Activated T-cell treated with anti-CD3 and anti-CD28 coated beads, Interleukin-2, amount 50 U/mL, for 72 hours (primary cell): Measurements from ENCODE around the gene SETBP1. TPM values are rescaled to one million over a fixed set of nuclear protein-coding genes. Genes with fewer than 3 reads are reported as not detected.

Source experiments
- ATAC-seq, 2 donors: fragments of 150-1000 bp; cut with Tn5 transposase; replicated peaks in 1 of 2; 2 replicates each; pipeline ENCODE4 v1.10.0; 2021; ENCODE audit warnings: moderate library complexity in 2 of 2, mild to moderate bottlenecking in 1 of 2
- DNase-seq, 2 donors: peaks; one replicate each; pipeline ENCODE4 v3.0.0; 2021 to 2022; ENCODE audit warnings: mixed read lengths in 1 of 2
- H3K27ac Mint-ChIP-seq: one replicate; pipeline ENCODE4 v1.8.0; 2022; ENCODE audit warnings: mild to moderate bottlenecking, moderate library complexity, mixed read lengths
- H3K27me3 Mint-ChIP-seq: one replicate; pipeline ENCODE4 v1.8.0; 2022; ENCODE audit warnings: low read depth, mixed read lengths
- H3K36me3 Mint-ChIP-seq, 2 donors: one replicate each; pipeline ENCODE4 v1.8.0; 2022; ENCODE audit warnings: mixed read lengths in 2 of 2, mild to moderate bottlenecking in 1 of 2; ENCODE audit not compliant: insufficient read depth in 2 of 2
- H3K4me1 Mint-ChIP-seq: one replicate; pipeline ENCODE4 v1.8.0; 2022; ENCODE audit warnings: low read depth, mixed read lengths
- H3K4me3 Mint-ChIP-seq, 2 donors: one replicate each; pipeline ENCODE4 v1.8.0; 2022; ENCODE audit warnings: mild to moderate bottlenecking in 2 of 2, mixed read lengths in 2 of 2, moderate library complexity in 2 of 2
- H3K9me3 Mint-ChIP-seq, 2 donors: one replicate each; pipeline ENCODE4 v1.8.0; 2022; ENCODE audit warnings: mixed read lengths in 2 of 2
- total RNA-seq, 2 donors: library from RNA; stranded (reverse); gene quantifications; one replicate each; pipeline ENCODE4 v1.2.3, GENCODE V29; 2022

The SETBP1 gene
- total RNA-seq, 2 donors from 2014 or later, result 3.8 to 13.8 TPM

GRCh38 chr18:44887227-44887631 is 206.5 kb downstream of the SETBP1 start:
- ATAC-seq, result peak; percentile 98
- H3K4me3 Mint-ChIP-seq, result peak overlapping the region; percentile 59 to 61
- H3K27ac Mint-ChIP-seq, result peak overlapping the region; percentile 85

GRCh38 chr18:44889111-44889510 is 208.4 kb downstream of the SETBP1 start:
- Mint-ChIP-seq H3K9me3 (peaks cover 6 to 9% of the 10 kb centered on the region in 2 donors), H3K4me3 (no peak overlapping the region), H3K4me1 (peaks cover 54% of the 10 kb centered on the region), H3K27ac (peak overlapping the region; percentile 62), H3K27me3 (no peaks in the 10 kb centered on the region), H3K36me3 (peaks cover 11 to 19% of the 10 kb centered on the region in 2 donors)
- no peak for ATAC-seq
- DNase-seq, result no peak

More at GRCh38 chr18:44887227-44887631, 206.5 kb downstream of the SETBP1 start:
- Mint-ChIP-seq H3K4me1 (peaks cover 36% of the 10 kb centered on the region), H3K9me3 (peaks cover 6 to 9% of the 10 kb centered on the region in 2 donors), H3K27me3 (no peaks in the 10 kb centered on the region), H3K36me3 (peaks cover 9 to 15% of the 10 kb centered on the region in 2 donors)
- DNase-seq, result peak; percentile 58 to 63

- Mint-ChIP-seq H3K4me3 (peak overlapping the region; percentile 33 to 86), H3K27me3 (peaks cover 7% of the 10 kb centered on the region), H3K9me3 (peaks cover 8 to 9% of the 10 kb centered on the region in 2 donors), H3K4me1 (peaks cover 59% of the 10 kb centered on the region), H3K27ac (peak overlapping the region; percentile 99), H3K36me3 (peaks cover 11 to 20% of the 10 kb centered on the region in 2 donors)
- ATAC-seq (peak; percentile 84 to 86), DNase-seq (no peak)
These were observed 212.5 kb downstream of the SETBP1 start for GRCh38 chr18:44893045-44893706.

GRCh38 chr18:44893966-44894365 is 213.3 kb downstream of the SETBP1 start:
- Mint-ChIP-seq H3K36me3 (peaks cover 11 to 19% of the 10 kb centered on the region in 2 donors), H3K27me3 (peaks cover 7% of the 10 kb centered on the region), H3K4me1 (peaks cover 54% of the 10 kb centered on the region), H3K27ac (peak overlapping the region; percentile 99), H3K9me3 (peaks cover 8 to 9% of the 10 kb centered on the region in 2 donors), H3K4me3 (peak overlapping the region; percentile 24 to 86)
- no peak for ATAC-seq
- DNase-seq, result no peak

GRCh38 chr18:44895176-44895798 is 214.6 kb downstream of the SETBP1 start:
- Mint-ChIP-seq H3K4me1 (peaks cover 49% of the 10 kb centered on the region), H3K36me3 (peaks cover 9 to 17% of the 10 kb centered on the region in 2 donors), H3K27me3 (peaks cover 7% of the 10 kb centered on the region), H3K4me3 (no peak overlapping the region), H3K27ac (no peak overlapping the region), H3K9me3 (peaks cover 8 to 9% of the 10 kb centered on the region in 2 donors)
- peak; percentile 27 to 32 for DNase-seq
- peak; percentile 39 to 48 for ATAC-seq

- Mint-ChIP-seq H3K27ac (no peak overlapping the region), H3K9me3 (peaks cover under 1 to 2% of the 10 kb centered on the region in 2 donors), H3K4me1 (peaks cover 47% of the 10 kb centered on the region), H3K27me3 (peaks cover 14% of the 10 kb centered on the region), H3K36me3 (peaks cover 2 to 7% of the 10 kb centered on the region in 2 donors), H3K4me3 (no peak overlapping the region)
- DNase-seq (no peak), ATAC-seq (no peak)
These were observed 216.2 kb downstream of the SETBP1 start for GRCh38 chr18:44896846-44897245.

- peak overlapping the region; percentile 13 for H3K27ac Mint-ChIP-seq
- DNase-seq, result no peak
- peaks cover 14% of the 10 kb centered on the region for H3K27me3 Mint-ChIP-seq
- no peak overlapping the region for H3K4me3 Mint-ChIP-seq
- H3K36me3 Mint-ChIP-seq, result peaks cover 2 to 5% of the 10 kb centered on the region in 2 donors
- no peak for ATAC-seq
- peaks cover 42% of the 10 kb centered on the region for H3K4me1 Mint-ChIP-seq
- peaks cover 0 to 2% of the 10 kb centered on the region in 2 donors for H3K9me3 Mint-ChIP-seq
These were observed 216.7 kb downstream of the SETBP1 start for GRCh38 chr18:44897411-44897810.

- no peak for ATAC-seq
- peaks cover 0 to 2% of the 10 kb centered on the region in 2 donors for H3K36me3 Mint-ChIP-seq
- no peak overlapping the region for H3K4me3 Mint-ChIP-seq
- H3K9me3 Mint-ChIP-seq, result peaks cover 0 to 2% of the 10 kb centered on the region in 2 donors
- peak overlapping the region; percentile 13 for H3K27ac Mint-ChIP-seq
- peaks cover 38% of the 10 kb centered on the region for H3K4me1 Mint-ChIP-seq
- no peak for DNase-seq
- H3K27me3 Mint-ChIP-seq, result peaks cover 14% of the 10 kb centered on the region
These were observed 217.1 kb downstream of the SETBP1 start for GRCh38 chr18:44897816-44898215.

GRCh38 chr18:44898498-44898897 is 217.8 kb downstream of the SETBP1 start:
- H3K4me3 Mint-ChIP-seq, result no peak overlapping the region
- H3K27ac Mint-ChIP-seq, result no peak overlapping the region
- DNase-seq, result no peak
- no peak for ATAC-seq
- peaks cover 0 to 2% of the 10 kb centered on the region in 2 donors for H3K9me3 Mint-ChIP-seq
- H3K4me1 Mint-ChIP-seq, result peaks cover 36% of the 10 kb centered on the region
- H3K36me3 Mint-ChIP-seq, result peaks cover 0 to 2% of the 10 kb centered on the region in 2 donors
- peaks cover 20% of the 10 kb centered on the region for H3K27me3 Mint-ChIP-seq

GRCh38 chr18:44899832-44900231 is 219.1 kb downstream of the SETBP1 start:
- Mint-ChIP-seq H3K4me3 (no peak overlapping the region), H3K9me3 (peaks cover 0 to 4% of the 10 kb centered on the region in 2 donors), H3K36me3 (peaks cover 0 to 2% of the 10 kb centered on the region in 2 donors), H3K27me3 (peaks cover 24% of the 10 kb centered on the region), H3K27ac (no peak overlapping the region), H3K4me1 (peaks cover 26% of the 10 kb centered on the region)
- ATAC-seq, result no peak
- no peak for DNase-seq

- no peak overlapping the region for H3K4me3 Mint-ChIP-seq
- DNase-seq (no peak), ATAC-seq (no peak)
- peaks cover 0 to 2% of the 10 kb centered on the region in 2 donors for H3K36me3 Mint-ChIP-seq
- H3K27me3 Mint-ChIP-seq, result peaks cover 29% of the 10 kb centered on the region
- H3K4me1 Mint-ChIP-seq, result peaks cover 20% of the 10 kb centered on the region
- peaks cover 0 to 4% of the 10 kb centered on the region in 2 donors for H3K9me3 Mint-ChIP-seq
- H3K27ac Mint-ChIP-seq, result no peak overlapping the region
These were observed 219.9 kb downstream of the SETBP1 start for GRCh38 chr18:44900627-44901026.

- Mint-ChIP-seq H3K27me3 (peaks cover 29% of the 10 kb centered on the region), H3K4me1 (peaks cover 20% of the 10 kb centered on the region), H3K27ac (no peak overlapping the region), H3K36me3 (peaks cover 0 to 2% of the 10 kb centered on the region in 2 donors), H3K9me3 (peaks cover 0 to 4% of the 10 kb centered on the region in 2 donors), H3K4me3 (no peak overlapping the region)
- DNase-seq, result no peak
- no peak for ATAC-seq
These were observed 220.6 kb downstream of the SETBP1 start for GRCh38 chr18:44901283-44901682.

- peaks cover 22% of the 10 kb centered on the region for H3K27me3 Mint-ChIP-seq
- H3K4me1 Mint-ChIP-seq, result peaks cover 10% of the 10 kb centered on the region
- ATAC-seq (peak; percentile 45 to 73), DNase-seq (no peak)
- H3K27ac Mint-ChIP-seq, result no peak overlapping the region
- H3K9me3 Mint-ChIP-seq, result peaks cover 1 to 3% of the 10 kb centered on the region in 2 donors
- H3K4me3 Mint-ChIP-seq, result no peak overlapping the region
- H3K36me3 Mint-ChIP-seq, result peaks cover 0 to 3% of the 10 kb centered on the region in 2 donors
These were observed 222.6 kb downstream of the SETBP1 start for GRCh38 chr18:44903327-44903726.
